GM21717 (cell line): ENCODE results near the gene PPIB.

Experiments used
- ATAC-seq: cut with Tn5 transposase; IDR thresholded peaks from one replicate; pipeline ENCODE4 v1.9.1; 2021; ENCODE audit warnings: mild to moderate bottlenecking, moderate library complexity; ENCODE audit not compliant: unreplicated experiment

PPIB gene

DNA sequence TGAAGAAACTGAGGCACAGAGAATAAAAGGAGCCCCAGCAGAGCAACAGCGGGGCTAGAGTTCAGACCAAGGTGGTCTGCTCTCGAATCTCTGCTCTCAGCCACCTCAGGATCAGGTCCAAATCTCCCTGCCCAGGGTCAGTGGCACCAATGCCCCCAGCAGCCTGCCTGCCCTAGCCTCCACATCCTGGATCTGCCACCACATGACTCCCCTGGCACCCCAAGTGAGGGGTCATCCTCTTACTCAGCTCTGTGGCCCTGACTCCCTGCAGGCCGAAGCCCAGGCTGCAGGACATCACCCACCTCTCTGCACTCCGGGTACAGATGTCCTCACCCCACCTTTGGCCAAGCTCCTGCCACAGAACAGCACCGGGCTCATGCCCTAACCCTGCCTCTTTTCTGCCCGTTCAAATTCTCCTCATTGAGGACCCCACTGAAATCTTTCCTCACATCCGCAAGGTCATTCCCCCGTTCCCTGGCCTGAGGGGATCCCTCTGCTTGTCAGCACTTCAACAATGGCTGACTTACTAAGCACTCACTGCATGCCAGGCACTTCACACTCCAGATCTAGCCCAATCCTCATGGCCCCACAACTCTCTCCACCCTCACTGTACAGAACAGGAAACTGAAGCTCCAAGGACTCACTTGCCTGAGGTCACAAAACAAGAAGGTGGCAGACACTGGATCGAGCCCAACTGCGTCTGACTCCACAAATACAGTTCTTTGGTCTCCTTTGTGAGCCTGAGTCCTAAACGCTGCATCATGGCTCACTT, 4.3 kb downstream of the PPIB start:
- ATAC-seq, result no peak

- ATAC-seq, result no peak
These were observed 5.2 kb downstream of the PPIB start for GRCh38 chr15:64157599-64158125.

DNA sequence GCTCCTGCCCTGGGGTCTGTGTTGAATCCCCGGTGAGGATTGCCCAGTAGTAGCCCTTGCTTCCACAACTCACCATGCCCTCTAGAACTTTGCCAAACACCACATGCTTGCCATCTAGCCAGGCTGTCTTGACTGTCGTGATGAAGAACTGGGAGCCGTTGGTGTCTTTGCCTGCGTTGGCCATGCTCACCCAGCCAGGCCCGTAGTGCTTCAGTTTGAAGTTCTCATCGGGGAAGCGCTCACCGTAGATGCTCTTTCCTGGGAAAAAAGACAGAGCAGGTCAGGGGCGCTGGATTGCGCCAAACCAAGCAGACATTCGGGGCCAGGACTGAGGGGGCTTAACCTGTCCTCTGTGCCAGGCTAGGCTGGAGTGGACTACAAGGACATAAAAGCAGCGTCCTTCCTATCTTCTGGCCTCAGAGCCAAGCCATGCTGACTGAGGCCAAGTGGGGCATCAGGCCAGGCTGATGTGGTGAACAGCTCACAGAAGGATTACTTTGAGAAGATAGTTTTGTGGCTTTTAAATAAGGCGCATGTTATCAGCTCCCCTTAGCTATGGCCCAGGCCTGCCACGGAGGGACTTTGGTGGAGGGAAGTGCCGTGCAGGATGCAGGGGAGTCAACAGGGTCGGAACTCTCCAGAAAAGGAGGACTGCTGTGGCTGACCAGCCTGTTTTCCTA, 6.0 kb downstream of the PPIB start:
- no peak for ATAC-seq

DNA sequence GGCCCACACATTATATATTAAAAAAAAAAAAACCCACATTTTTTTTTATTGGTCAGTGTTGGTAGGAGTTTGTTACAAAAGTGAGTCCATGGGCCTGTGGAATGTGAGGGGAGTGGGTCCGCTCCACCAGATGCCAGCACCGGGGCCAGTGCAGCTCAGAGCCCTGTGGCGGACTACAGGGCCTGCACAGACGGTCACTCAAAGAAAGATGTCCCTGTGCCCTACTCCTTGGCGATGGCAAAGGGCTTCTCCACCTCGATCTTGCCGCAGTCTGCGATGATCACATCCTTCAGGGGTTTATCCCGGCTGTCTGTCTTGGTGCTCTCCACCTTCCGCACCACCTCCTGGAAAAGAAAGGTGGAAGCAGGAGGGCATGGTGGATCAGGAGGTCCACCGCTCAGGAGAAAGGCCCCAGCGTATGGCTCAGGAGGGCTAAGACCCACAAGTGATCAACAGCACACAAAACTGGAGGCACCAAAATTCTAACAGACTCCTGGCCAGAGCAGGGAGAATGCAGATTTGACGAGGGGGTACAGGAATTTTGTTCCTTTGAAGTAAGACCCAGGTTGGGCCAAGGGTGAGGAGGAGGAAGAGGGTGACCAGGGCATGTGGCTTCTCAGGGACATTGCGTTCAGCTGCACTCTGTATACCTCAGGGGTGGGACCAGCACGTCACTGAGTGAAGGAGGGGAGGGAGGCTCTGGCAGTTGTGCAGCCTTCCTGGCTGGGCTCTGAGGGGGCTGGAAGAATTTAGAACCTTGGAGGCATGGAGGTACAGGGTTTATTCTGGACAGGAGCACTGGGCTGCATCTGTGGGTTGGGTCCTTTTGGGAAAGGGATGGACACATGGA, 6.8 kb downstream of the PPIB start:
- no peak for ATAC-seq

GRCh38 chr15:64153480-64154367, 9.1 kb downstream of the PPIB start:
- ATAC-seq, result peak; percentile 52

DNA sequence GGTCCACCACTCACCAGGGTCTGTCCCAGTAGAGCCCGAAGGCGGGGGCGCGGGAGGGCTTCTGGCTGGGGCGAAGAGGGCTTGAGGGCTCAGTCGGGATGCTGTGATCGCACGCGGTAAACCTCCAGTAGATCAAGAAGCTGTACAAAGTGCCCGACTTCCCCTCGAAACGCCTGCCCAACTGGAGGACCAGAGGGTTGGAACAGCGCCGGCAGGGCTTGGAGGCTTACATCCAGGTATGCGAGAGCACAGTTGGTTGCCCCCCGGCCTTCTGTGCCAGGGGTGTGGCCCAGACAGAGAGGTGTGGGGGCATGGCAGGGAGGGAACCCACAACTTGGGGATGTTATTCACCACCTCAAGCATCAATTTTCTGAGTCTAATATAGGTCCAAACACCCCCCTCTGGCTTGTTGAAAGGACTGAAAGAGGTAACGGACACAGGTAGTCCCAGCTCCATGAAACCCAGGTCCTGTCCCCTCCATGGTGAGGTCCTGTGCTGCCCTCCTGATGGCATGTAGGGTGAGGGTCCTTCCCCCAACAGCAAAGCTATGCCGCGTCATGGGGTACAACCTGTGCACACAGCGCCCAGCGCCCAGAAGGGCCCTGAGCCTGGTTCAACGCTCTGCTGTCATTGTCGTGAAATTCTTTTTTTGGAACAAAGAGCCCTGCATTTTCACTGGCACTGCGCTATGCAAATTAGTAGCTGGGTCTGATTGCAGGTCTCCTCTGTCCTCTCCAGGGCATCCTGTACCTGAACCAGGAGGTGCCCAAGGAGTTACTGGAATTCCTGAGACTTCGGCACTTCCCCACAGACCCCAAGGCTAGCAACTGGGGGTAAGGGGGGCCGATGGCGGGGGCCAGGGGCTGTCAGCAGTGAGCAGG, 10.1 kb downstream of the PPIB start:
- peak; percentile 17 for ATAC-seq

- no peak for ATAC-seq
These were observed 10.9 kb downstream of the PPIB start, which contains the start of gene SNX22 for GRCh38 chr15:64151727-64152506. Gene SNX22, plus strand, starts transcription at chr15:64151731. Its CDS starts 45 bp downstream, at chr15:64151776.

- no peak for ATAC-seq
These were observed 12.8 kb downstream of the PPIB start for GRCh38 chr15:64149893-64150578.

- ATAC-seq, result no peak
These were observed 13.4 kb downstream of the PPIB start for GRCh38 chr15:64149424-64149823.

DNA sequence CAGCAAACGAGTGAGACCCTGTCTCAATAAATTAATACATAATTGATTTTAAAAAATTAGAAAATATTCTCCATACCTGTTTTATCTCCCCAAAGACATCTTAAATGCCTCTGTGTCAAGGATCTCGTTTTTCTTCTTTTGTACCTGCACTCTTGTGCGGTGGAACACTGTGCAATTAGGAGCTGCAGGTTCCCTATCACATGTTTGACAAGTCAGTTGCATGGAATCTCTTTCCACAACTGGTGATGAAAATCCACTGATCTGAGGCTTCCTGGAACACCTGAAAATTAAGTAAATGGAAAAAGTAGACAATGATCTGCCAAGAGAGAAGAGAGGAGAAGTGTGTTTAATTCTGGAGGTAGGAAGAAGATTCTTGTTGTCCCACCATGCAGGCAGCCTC, 14.2 kb downstream of the PPIB start:
- no peak for ATAC-seq

DNA sequence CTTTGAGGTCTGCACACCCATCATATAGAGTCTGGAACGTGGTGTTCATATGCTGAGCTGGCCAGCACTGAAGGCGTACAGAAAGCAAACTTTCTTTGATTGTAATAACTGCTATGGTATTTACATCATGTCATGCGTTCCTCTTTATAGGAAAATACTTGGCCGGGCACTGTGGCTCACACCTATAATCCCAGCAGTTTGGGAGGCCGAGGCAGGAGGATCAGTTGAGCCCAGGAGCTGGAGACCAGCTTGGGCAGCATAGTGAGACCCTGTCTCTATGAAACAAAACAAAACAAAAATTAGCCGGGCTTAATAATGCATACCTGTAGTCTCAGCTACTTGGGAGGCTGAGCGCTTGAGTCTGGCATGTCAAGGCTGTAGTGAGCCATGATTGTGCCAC, 14.7 kb downstream of the PPIB start:
- ATAC-seq, result no peak

GRCh38 chr15:64146885-64147681, 15.7 kb downstream of the PPIB start:
- ATAC-seq, result no peak

DNA sequence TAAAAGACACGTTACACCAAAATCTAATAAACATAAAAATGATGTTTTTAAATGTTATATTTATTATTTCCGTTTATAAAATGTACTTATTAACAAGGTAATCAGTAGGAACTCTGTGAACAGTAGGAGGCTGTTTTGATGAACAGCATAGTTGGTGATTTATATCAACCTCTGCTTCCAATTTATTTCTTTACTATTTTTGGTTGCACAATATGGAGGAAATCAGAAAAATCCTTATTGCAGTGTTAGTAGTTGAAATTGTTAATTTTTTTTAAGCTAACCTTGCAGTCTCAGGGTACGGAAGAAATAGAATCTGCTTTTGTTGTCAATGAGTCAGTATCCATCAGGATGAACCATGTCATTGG, 16.3 kb downstream of the PPIB start:
- ATAC-seq, result no peak

GRCh38 chr15:64146041-64146440, 16.8 kb downstream of the PPIB start:
- ATAC-seq, result no peak

- peak; percentile 65 for ATAC-seq
These were observed 18.1 kb downstream of the PPIB start for GRCh38 chr15:64144565-64145281.

- ATAC-seq, result peak; percentile 35
These were observed 18.6 kb downstream of the PPIB start for GRCh38 chr15:64144192-64144564.

DNA sequence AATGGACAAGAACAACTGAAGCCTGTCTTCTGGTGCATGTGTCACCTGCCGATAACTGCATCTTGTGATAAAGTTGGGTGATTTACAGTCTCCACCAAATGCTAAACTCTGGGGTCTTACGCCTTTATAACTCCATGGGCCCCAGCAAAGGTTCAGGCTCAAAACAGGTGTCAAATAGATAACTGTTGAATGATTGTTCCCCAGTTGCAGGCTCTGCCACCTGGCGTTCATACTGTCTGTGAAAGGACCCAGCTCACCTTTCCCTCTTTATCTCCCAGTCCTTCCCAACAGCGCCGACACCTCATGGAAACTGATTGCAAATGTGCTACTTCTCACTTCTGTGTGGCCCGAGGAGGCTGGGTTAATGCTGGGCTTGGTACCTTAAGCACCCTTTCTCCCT, 19.5 kb downstream of the PPIB start:
- no peak for ATAC-seq
